CD14-positive monocyte (primary cell): ENCODE results near the gene SLC25A1. TPM values are rescaled to one million over a fixed set of nuclear protein-coding genes. Genes with fewer than 3 reads are reported as not detected.

Experiments
- DNase-seq, 3 donors: peaks; one replicate each; pipeline ENCODE4 v3.0.0-alpha.2; 2011 to 2022
- H2AFZ ChIP-seq: 2 replicates; pipeline ENCODE4 v1.6.0; 2012; ENCODE audit warnings: mild to moderate bottlenecking, low read depth, low read length, inconsistent platforms; ENCODE audit not compliant: insufficient read depth, poor library complexity, severe bottlenecking
- H3K27ac ChIP-seq, 2 donors: 1 replicate in 1 of 2; 2 replicates in 1 of 2; pipeline ENCODE4 v1.5.1; 2012 to 2013; ENCODE audit warnings: low read length in 2 of 2, control low read depth in 1 of 2, inconsistent platforms in 1 of 2, low read depth in 1 of 2, mild to moderate bottlenecking in 1 of 2
- H3K27me3 ChIP-seq, 2 donors: one replicate each; pipeline versions ENCODE4 v1.6.0 to v1.6.1; 2011 to 2013; ENCODE audit warnings: low read length in 2 of 2; ENCODE audit not compliant: control insufficient read depth in 2 of 2, insufficient read depth in 2 of 2
- H3K36me3 ChIP-seq, 2 donors: replicated peaks in 1 of 2; 1 replicate in 1 of 2; 2 replicates in 1 of 2; pipeline versions ENCODE4 v1.5.1 to v1.6.1; 2012 to 2013; ENCODE audit warnings: low read length in 2 of 2, control low read depth in 1 of 2, inconsistent platforms in 1 of 2, mild to moderate bottlenecking in 1 of 2; ENCODE audit not compliant: insufficient read depth in 2 of 2, control insufficient read depth in 1 of 2
- H3K4me1 ChIP-seq, 2 donors: 1 replicate in 1 of 2; 2 replicates in 1 of 2; pipeline versions ENCODE4 v1.5.1 to v1.6.1; 2012 to 2013; ENCODE audit warnings: low read length in 2 of 2, control low read depth in 1 of 2, inconsistent platforms in 1 of 2, mild to moderate bottlenecking in 1 of 2, moderate library complexity in 1 of 2; ENCODE audit not compliant: insufficient read depth in 2 of 2, control insufficient read depth in 1 of 2
- H3K4me2 ChIP-seq: replicated peaks from 2 replicates; pipeline ENCODE3; 2012; ENCODE audit warnings: low read length, moderate library complexity, mild to moderate bottlenecking; ENCODE audit not compliant: poor library complexity, severe bottlenecking; ENCODE audit errors: extremely low read depth
- H3K4me3 ChIP-seq, 3 experiments: fragments of 200-600 bp in 1 of 3; sonication (generic) in 1 of 3; replicated peaks in 1 of 3; 1 replicate in 2 of 3; 2 replicates in 1 of 3; pipeline ENCODE4 v1.5.1; 2011 to 2013; ENCODE audit warnings: low read length in 3 of 3, mild to moderate bottlenecking in 3 of 3, control low read depth in 2 of 3, low read depth in 2 of 3, inconsistent platforms in 1 of 3, moderate library complexity in 1 of 3
- H3K79me2 ChIP-seq: 2 replicates; pipeline ENCODE4 v1.6.0; 2012; ENCODE audit warnings: mild to moderate bottlenecking, control low read depth, inconsistent platforms, low read length, moderate library complexity; ENCODE audit not compliant: insufficient read depth
- H3K9ac ChIP-seq: 2 replicates; pipeline ENCODE4 v1.6.0; 2017; ENCODE audit warnings: low read length, mild to moderate bottlenecking; ENCODE audit not compliant: insufficient read depth, poor library complexity, severe bottlenecking
- H3K9me3 ChIP-seq, 2 donors: replicated peaks in 1 of 2; 1 replicate in 1 of 2; 2 replicates in 1 of 2; pipeline versions ENCODE4 v1.5.1 to v1.6.1; 2012 to 2013; ENCODE audit warnings: low read length in 2 of 2, control low read depth in 1 of 2; ENCODE audit not compliant: control insufficient read depth in 1 of 2, insufficient read depth in 1 of 2
- H4K20me1 ChIP-seq: 2 replicates; pipeline ENCODE4 v1.6.0; 2012; ENCODE audit warnings: mild to moderate bottlenecking, low read length, control low read depth, moderate library complexity; ENCODE audit not compliant: insufficient read depth
- H3K27ac Mint-ChIP-seq, 7 donors: one replicate each; pipeline ENCODE4 v1.8.0; 2020; ENCODE audit warnings: mild to moderate bottlenecking in 7 of 7, mixed read lengths in 7 of 7, moderate library complexity in 6 of 7, inconsistent platforms in 2 of 7
- H3K27me3 Mint-ChIP-seq, 3 donors: one replicate each; pipeline ENCODE4 v1.8.0; 2021 to 2022; ENCODE audit warnings: low read depth in 3 of 3, mild to moderate bottlenecking in 3 of 3, mixed read lengths in 3 of 3, moderate library complexity in 3 of 3, inconsistent platforms in 1 of 3
- H3K36me3 Mint-ChIP-seq, 2 donors: one replicate each; pipeline ENCODE4 v1.8.0; 2020; ENCODE audit warnings: mixed read lengths in 2 of 2, inconsistent platforms in 1 of 2, mild to moderate bottlenecking in 1 of 2
- H3K4me1 Mint-ChIP-seq: one replicate; pipeline ENCODE4 v1.8.0; 2020; ENCODE audit warnings: mild to moderate bottlenecking, mixed read lengths
- H3K4me3 Mint-ChIP-seq, 2 donors: one replicate each; pipeline ENCODE4 v1.8.0; 2020; ENCODE audit warnings: mild to moderate bottlenecking in 2 of 2, mixed read lengths in 2 of 2, moderate library complexity in 1 of 2
- H3K9me3 Mint-ChIP-seq, 7 donors: one replicate each; pipeline ENCODE4 v1.8.0; 2020 to 2022; ENCODE audit warnings: mixed read lengths in 7 of 7, mild to moderate bottlenecking in 6 of 7, moderate library complexity in 6 of 7, inconsistent platforms in 2 of 7
- CTCF ChIP-seq: fragments of 200-600 bp; IDR thresholded peaks from one replicate; pipeline ENCODE4 v1.8.0; 2022; ENCODE audit warnings: antibody characterized with exemption, mild to moderate bottlenecking
- WGBS: methylation state at CpG from one replicate; pipeline ENCODE4 v1.1.5; 2013; ENCODE audit warnings: missing lambda C conversion rate; ENCODE audit not compliant: insufficient coverage; 5-methylcytosine and 5-hydroxymethylcytosine counted together
- intact Hi-C, 2 donors: fragments of 100-400 bp; cut with micrococcal nuclease; formaldehyde crosslinking; loops; one replicate each; pipeline versions ENCODE4 v1.15.0 to v1.15.1; 2023
- polyA plus RNA-seq, 3 donors: library from polyadenylated mRNA; depleted of rRNA in 1 of 3; unstranded in 2 of 3; stranded (reverse) in 1 of 3; fragments of 300-500 nt in 2 of 3; fragments of >200 nt in 1 of 3; fragmentation: Illumina TruSeq in 2 of 3; gene quantifications; 1 replicate in 2 of 3; 2 replicates in 1 of 3; pipeline ENCODE4 v1.2.3, GENCODE V29; 2012 to 2021

Gene SLC25A1
- polyA plus RNA-seq, 3 donors = 15.2 to 37.4 (median 35.1) TPM

GRCh38 chr22:19201869-19202798 lies 23.6 kb upstream of the SLC25A1 start:
- no peak for TF ChIP-seq CTCF
- H2AFZ ChIP-seq = no peak overlapping the region

GRCh38 chr22:19201130-19201868 lies 22.8 kb upstream of the SLC25A1 start:
- 96% methylated on average over 18 of the region's 23 CpGs for WGBS

More at GRCh38 chr22:19201869-19202798, 23.6 kb upstream of the SLC25A1 start:
- Histone ChIP-seq H3K27me3 (no peaks in the 10 kb centered on the region), H3K9me3 (no peaks in the 10 kb centered on the region), H4K20me1 (no peaks in the 10 kb centered on the region), H3K4me2 (no peak overlapping the region), H3K27ac (no peak overlapping the region), H3K79me2 (no peaks in the 10 kb centered on the region), H3K36me3 (peaks cover 70 to 94% of the 10 kb centered on the region in 2 donors), H3K9ac (no peak overlapping the region), H3K4me1 (no peaks in the 10 kb centered on the region), H3K4me3 (no peak overlapping the region)
- peak in 1 of 3 donors; percentile 13 for DNase-seq
- intact Hi-C loops = no loop called here
- Mint-ChIP-seq H3K4me1 (no peaks in the 10 kb centered on the region), H3K27ac (peak overlapping the region in 5 of 7 donors; percentile 3 to 69 (median 45)), H3K36me3 (peaks cover 73 to 90% of the 10 kb centered on the region in 2 donors), H3K9me3 (peaks cover 0 to 8% (median 2%) of the 10 kb centered on the region in 7 donors), H3K4me3 (no peak overlapping the region), H3K27me3 (peaks cover 0 to 1% (median 0%) of the 10 kb centered on the region in 3 donors)
- WGBS = 96% methylated on average over 18 of the region's 18 CpGs

More at GRCh38 chr22:19201130-19201868, 22.8 kb upstream of the SLC25A1 start:
- H3K4me2 ChIP-seq = no peak overlapping the region
- TF ChIP-seq CTCF = no peak
- peaks cover 74 to 89% of the 10 kb centered on the region in 2 donors for H3K36me3 Mint-ChIP-seq
- H3K4me1 ChIP-seq = no peaks in the 10 kb centered on the region
- no peak overlapping the region for H3K9ac ChIP-seq
- H3K9me3 ChIP-seq = no peaks in the 10 kb centered on the region
- no peak overlapping the region for H3K4me3 Mint-ChIP-seq
- H3K27me3 Mint-ChIP-seq = peaks cover 0 to 1% (median 0%) of the 10 kb centered on the region in 3 donors
- no peaks in the 10 kb centered on the region for H3K27me3 ChIP-seq
- no peaks in the 10 kb centered on the region for H4K20me1 ChIP-seq
- H3K79me2 ChIP-seq = no peaks in the 10 kb centered on the region
- H3K27ac Mint-ChIP-seq = peak overlapping the region in 3 of 7 donors; percentile 23 to 69 (median 45)
- H3K9me3 Mint-ChIP-seq = peaks cover 0 to 8% (median 4%) of the 10 kb centered on the region in 7 donors
- H2AFZ ChIP-seq = no peak overlapping the region
- intact Hi-C loops = no loop called here
- DNase-seq = no peak
- no peak overlapping the region for H3K27ac ChIP-seq
- no peak overlapping the region for H3K4me3 ChIP-seq
- H3K36me3 ChIP-seq = peaks cover 77 to 94% of the 10 kb centered on the region in 2 donors
- peaks cover 1% of the 10 kb centered on the region for H3K4me1 Mint-ChIP-seq
